GM13976 (cell line): ENCODE measurements around the gene FBXO11.
"Not testable (repeated sequence)": the region's sequence is repeated elsewhere in the genome, so short reads cannot be mapped to it uniquely, and the experiment has no call there.

Source experiments
- DNase-seq: peaks from one replicate; pipeline ENCODE4 v3.0.0; 2012; ENCODE audit warnings: low spot score
- CTCF ChIP-seq: IDR thresholded peaks from 2 replicates; pipeline ENCODE4 v1.5.1; 2012; ENCODE audit warnings: borderline replicate concordance, mild to moderate bottlenecking; ENCODE audit not compliant: insufficient read depth; ENCODE audit errors: extremely low read depth, missing control alignments, control extremely low read depth
- in situ Hi-C: fragments of 300-500 bp; cut with MboI; formaldehyde crosslinking; loops from one replicate; pipeline ENCODE4 v1.12.0; 2022; ENCODE audit warnings: low sequenced_read_pairs, mixed read lengths, inconsistent platforms; ENCODE audit not compliant: unreplicated experiment

The FBXO11 gene

DNA sequence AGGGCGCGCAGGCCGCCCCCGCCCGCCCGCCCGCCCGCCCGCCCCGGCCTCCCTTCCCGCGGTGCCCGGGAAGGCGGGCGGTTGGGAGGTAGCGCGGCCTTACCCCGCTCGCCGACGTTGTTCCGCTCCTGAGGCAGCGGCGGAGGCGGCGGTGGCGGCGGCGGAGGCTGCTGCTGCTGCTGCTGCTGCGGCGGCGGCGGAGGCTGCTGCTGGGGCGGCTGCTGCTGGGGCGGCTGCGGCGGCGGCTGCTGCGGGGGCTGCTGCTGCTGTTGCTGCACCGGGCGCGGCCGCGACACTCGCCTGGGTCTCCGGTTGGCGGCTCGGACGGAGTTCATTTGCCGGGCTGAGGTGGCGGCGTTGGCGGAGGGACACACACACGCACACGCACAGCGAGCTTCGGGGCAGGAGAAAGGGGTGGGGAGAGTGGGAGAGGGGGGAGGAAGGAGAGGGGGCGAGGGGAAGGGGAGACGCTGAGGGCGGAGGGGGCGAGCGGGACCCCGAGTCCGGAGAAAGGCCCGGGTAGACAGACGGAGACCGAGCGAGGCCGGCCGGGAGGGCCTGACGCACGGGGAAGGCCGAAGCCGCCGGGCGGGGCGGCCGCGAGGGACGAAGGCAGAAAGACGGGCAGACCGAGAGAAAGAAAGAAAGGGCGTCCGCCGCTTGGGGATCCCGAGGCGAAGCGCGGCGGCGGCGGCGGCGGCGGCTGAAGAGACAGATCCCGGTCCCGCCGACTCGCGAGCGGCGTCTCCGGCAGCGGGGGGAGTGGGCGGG lies 727 bp downstream of the FBXO11 start:
- in situ Hi-C loops: no loop called here
- no peak for TF ChIP-seq CTCF
- DNase-seq: peak; percentile 55

- no peak for DNase-seq
- no peak for TF ChIP-seq CTCF
- in situ Hi-C loops: no loop called here
Observed at GRCh38 chr2:47903781-47904490, 2.4 kb downstream of the FBXO11 start.

- in situ Hi-C loops, DNase-seq: not testable (repeated sequence)
Observed at GRCh38 chr2:47901892-47902291, 4.4 kb downstream of the FBXO11 start.

DNA sequence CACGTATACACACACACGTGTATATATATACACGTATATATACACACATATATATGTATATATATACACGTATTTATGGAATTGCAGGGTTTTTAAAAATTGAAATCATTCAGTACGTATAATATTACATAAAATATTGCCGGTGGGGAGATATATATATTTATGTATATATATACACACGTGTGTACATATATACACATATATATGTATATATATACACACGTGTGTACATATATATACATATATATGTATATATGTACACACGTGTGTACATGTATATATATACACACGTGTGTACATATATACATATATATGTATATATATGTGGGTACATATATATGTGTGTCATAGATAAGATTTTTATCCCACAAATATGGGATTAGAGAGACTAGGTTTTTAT lies 5.4 kb downstream of the FBXO11 start:
- in situ Hi-C loops: no loop called here
- TF ChIP-seq CTCF: no peak
- no peak for DNase-seq

DNA sequence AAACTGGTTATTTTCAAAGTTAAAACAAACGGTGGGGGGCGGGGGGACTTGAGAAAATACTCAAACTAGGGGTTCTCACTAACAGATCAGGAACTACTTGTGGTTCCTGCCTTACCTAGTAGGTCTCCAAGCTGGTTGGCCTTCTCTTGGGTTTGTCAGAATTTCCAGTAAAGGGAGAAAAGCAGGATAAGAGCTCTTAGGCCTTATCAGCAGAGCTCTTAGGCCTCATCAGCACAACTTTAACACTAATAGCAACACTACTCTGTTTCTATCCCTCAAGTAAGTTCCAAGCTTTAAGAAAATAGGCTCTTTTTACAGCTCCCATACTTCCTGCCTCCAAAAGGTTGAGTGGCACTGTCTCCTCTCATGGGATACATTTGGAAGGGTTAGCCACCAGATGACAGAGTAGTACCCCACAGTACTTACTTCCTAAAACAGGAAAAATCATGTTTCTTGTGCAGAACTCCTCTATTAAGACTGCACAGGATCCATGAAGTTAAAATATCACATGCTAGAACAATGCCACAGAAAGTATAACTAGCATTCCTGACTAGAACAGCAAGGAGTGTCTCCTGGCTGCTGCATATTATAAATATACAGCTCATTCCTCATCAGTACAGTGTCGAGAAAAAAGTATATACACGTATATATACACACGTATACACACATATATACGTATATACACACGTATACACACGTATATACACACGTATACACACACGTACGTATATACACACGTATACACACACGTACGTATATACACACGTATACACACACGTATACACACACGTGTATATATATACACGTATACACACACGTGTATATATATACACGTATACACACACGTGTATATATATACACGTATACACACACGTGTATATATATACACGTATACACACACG lies 6.1 kb downstream of the FBXO11 start:
- no peak for DNase-seq
- no peak for TF ChIP-seq CTCF
- in situ Hi-C loops: no loop called here

DNA sequence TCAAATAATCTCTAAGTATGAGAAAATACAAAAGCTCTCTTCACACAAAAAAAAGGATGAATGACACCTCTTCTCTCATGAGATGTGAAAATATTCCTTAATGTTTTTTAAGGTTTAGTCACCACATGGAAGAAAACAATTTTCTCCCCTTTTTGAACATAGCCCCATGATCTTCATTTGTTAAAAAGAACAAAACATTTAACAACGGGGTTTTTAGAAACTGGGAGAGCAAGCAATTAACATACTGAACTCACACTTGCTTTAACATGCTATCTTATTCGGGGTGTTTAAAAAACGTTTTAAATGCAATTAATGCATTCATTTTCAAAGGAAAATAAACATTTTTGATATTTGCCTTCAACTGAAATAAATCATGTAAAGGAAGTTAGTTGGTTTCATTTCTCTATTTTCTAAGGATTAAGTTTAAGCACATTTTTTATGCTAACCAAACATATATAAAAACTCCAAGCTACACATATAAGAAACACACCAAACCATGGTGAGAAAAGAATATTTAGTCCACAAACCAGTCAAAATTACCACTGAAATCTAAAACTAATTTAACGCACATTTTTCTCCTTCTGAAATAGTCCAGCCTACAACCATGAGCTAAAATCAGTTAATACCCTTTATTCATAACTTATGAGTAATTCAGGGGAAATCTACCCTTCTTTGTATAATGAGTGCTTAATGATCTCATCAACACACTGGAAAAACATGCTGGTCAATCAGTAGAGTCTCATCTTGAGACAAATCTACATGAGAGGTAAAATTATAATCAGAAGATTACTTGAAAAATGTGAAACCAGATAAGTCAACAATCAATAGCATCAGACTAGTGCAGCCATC lies 8.2 kb downstream of the FBXO11 start:
- in situ Hi-C loops: no loop called here
- peak; percentile 34 for DNase-seq
- TF ChIP-seq CTCF: no peak

DNA sequence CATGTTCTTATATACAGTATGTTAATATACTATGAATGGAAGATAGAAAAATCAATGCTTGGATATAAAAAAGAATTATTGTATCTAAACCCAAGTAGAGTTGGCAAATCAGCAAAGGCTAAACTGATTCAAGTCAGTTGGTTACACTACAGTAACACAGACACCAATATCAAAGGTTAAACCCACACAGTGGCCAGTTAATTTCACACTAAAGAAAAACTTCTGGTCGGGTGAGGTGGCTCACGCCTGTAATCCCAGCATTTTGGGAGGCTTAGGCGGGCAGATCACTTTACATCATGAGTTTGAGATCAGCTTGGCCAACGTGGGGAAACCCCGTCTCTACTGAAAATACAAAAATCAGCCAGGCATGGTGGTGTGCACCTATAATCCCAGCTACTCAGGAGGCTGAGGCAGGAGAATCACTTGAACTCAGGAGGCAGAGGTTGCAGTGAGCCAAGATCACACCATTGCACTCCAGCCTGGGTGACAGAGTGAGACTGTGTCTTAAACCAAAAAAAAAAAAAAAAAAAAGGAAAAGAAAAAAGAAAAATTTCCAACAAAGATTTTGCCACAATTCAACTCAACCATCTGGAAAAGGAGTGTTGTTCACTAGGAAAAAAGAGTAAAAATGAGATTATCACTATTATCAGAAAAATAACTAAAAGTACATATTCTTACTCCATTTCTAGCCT lies 9.0 kb downstream of the FBXO11 start:
- DNase-seq, in situ Hi-C loops: not testable (repeated sequence)
